GM18505 (cell line): ENCODE data around the gene RAB3B.

Experiments used
- ATAC-seq: cut with Tn5 transposase; IDR thresholded peaks from one replicate; pipeline ENCODE4 v1.9.1; 2021; ENCODE audit not compliant: unreplicated experiment
- POLR2A ChIP-seq: IDR thresholded peaks from 4 replicates; pipeline ENCODE4 v1.6.1; 2011; ENCODE audit warnings: borderline replicate concordance; ENCODE audit not compliant: insufficient read depth, insufficient read length; ENCODE audit errors: extremely low read depth

The RAB3B gene

DNA sequence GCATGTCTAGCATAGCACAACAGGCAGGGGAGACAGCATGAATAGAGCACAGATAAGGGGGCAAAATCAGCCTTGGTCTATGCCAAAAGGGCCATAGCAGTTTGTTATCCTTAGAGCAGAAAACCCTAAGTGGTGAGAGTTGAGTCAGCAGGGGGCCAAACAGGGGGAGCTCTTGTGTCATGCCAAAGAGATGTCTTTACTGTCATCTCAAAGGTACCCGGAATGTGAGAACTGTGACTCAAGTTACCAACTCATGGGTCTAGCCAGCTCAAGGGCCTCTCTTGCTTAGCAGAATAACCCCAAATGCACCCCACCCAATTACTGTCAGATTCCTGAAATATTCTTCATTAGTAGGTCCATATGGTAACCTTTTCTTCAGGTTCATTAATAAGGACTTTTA is 66.0 kb downstream of the RAB3B start:
- no peak for TF ChIP-seq POLR2A
- no peak for ATAC-seq

DNA sequence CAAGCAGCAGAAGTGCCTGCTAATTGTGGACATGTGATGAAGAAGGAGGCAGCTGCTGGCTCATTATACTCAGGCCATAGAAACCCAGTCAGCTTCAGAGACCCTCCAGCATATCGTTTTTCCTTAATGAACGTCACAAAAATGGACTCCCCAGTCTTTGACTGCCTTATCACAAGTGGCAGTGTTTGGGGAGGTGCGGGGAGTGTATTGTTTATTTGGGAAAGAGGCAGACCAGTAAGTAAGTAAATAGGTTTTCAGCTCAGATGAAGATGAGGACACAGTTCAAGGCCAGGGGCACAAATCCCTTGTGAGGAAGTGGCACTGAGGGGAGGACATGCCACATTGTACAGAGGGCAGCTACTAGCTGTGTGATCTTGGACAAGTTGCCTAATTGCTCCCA is 68.5 kb downstream of the RAB3B start:
- ATAC-seq: no peak
- TF ChIP-seq POLR2A: no peak

DNA sequence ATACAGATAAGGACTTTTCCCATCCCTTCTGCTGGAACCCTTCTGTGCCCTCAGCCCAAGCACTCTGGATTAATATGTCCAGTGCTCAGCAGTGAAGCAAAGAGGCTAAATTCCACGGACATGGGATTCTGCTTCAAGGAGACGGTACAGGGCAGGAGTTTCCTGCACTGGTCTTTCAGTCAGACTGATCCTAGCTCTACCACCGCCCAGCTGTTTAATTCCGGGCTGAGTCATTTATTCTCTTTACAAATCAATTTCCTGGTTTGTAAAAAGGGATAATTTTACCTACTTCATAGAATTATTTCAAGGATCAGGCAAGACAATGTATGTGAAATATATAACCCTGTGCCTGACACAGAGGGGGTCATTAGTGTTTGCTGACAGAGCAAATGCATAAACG is 70.4 kb downstream of the RAB3B start:
- TF ChIP-seq POLR2A: no peak
- no peak for ATAC-seq

DNA sequence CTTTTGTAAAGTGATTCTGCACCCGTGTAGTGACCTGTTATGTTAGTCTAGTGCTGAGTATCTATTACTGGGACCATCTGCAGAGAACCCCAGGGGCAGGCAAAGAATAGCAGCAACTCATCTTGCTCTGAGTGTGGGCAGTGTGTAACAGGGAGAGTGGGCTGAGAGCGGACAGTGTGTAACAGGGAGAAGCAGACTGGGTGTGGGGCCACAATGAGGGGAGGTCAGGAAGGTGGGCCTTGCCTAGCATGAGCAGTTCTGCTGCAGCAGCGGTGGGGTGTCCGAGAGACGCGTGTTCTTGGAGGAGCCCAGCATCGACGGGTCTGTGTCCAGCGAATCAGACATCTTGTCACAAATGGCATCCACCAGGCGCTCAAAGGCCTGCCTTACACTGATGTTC is 70.8 kb downstream of the RAB3B start:
- no peak for TF ChIP-seq POLR2A

DNA sequence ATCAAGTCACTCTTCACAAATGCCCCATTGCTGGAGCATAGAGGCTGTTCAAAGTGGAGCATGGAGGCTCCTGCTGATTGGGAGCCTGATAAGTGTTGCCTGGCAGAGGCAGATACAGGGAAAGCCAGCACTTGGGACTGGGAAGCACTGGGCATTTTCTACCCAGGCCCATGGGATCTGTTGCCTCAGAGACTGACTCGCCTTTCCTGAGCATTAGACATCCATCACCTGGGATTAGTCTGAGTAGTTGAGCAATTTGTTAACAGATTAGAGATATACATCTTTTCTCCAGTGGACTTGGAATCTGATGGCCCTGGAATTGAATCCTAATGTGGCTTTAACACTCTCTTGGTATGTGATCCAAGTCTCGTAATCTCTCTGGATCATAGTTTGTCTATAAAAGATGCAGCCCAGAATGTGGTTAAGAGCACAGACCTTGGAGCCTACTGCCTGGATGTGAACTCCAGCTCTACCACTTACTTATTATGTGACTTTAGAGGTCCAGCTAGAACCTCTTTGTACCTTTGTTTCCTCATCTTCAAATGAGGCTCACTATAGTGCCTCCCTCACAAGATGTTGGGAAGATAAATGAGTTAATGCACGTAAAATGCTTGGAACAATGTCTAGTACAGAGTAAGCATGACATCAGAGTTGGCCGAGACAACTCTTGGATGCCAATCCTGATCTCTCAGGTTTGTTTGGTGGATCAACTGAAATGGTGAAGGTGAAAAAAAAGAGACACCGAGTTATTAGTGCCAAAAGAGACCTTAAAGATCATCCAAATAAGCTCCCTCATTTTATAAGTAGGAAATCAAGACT is 73.7 kb downstream of the RAB3B start:
- ATAC-seq: no peak

More for the DNA sequence above, 70.8 kb downstream of the RAB3B start:
- ATAC-seq: no peak

DNA sequence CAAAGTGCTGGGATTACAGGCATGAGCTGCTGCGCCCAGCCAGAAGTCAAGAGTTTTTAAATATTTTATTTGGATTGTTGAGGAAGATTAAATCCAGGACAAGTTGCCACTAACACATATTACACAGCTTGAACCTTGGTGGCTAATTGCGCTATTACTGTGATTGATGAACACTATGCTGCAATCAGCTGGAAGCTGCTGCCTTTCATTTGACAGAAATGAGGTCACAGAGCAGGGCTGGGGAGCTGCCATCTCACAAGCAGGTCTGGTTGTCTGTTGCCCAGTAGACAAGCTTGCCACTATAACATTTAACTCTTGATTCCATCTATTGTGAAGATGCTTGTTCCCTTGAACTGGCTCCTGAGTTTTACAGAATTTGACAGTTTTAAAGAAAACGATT is 74.5 kb downstream of the RAB3B start:
- TF ChIP-seq POLR2A: no peak
- no peak for ATAC-seq

More for the DNA sequence above, 73.7 kb downstream of the RAB3B start:
- no peak for TF ChIP-seq POLR2A

DNA sequence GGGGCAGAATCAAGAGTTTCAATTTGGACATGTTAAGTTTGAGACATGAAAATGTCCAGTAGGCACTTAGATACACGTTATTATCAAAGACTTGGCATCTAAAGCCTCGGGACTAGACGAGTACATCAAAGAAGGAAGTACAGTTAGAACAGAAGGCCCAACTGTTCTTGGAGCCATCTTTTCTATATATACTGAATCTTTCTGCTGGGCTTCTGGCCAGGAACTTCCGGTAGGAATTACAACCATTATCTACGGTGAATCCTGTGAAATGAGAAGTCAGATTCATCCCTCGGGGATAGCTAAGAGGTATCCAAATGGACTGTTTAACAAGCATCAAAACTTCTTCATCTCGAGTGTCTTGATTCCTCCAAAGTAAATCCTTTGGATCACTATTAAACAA is 77.6 kb downstream of the RAB3B start:
- TF ChIP-seq POLR2A: no peak
- no peak for ATAC-seq

DNA sequence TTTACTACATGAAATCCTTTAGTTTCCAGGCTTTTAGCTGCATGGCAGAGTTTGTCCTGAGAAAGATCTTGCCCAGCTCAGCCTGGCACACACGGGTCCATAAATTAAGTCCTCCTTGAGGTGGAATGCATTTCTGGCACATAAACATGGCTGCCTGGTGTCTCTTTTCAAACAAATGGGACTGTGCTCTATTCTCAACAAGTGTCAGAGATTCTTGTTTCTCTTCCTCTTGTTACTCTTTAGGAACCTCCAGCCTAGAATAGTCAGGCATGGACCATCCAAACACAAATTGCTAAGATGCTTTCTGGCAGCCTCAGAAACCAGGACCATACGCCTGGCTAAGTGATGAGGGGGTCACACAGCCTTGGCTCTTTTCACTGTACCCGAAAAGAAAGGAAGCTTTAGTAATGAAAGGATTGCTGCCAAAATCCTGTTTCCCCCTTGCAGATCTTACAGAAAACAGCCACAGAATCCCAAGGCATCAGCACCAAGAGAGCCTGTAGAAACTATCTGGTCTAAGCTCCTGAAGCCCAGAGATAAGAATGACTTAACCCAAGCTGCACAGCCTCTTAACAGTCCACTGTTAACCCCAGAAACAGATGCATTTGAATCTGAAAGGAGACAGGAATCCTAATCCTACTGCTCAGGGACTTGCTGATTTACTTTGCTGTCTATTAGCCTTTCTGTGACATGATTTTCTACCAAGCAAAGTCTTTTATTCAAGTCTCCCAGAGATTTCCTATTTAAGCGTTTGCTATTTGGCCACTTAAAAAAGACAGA is 80.1 kb downstream of the RAB3B start:
- ATAC-seq: no peak
- TF ChIP-seq POLR2A: no peak

DNA sequence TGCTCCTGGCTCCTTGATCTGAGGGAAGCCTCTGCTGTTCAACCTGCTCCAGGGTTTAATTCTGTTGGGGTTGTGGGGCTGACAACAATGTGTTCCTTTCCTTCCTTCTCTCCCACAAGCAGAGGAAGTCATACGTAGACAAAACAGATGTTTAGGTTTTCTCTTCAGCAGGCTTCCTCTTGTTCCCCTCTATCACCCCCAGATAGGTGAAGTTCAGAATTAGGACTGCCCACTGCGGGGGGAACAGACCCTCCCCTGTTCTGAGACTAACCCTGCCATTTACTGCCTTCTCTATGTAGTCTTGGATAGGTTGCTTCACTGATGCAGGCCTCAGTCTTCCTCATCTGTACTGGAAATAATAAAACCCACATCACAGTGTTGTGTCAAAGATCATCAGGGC is 82.0 kb downstream of the RAB3B start:
- no peak for TF ChIP-seq POLR2A
- no peak for ATAC-seq

DNA sequence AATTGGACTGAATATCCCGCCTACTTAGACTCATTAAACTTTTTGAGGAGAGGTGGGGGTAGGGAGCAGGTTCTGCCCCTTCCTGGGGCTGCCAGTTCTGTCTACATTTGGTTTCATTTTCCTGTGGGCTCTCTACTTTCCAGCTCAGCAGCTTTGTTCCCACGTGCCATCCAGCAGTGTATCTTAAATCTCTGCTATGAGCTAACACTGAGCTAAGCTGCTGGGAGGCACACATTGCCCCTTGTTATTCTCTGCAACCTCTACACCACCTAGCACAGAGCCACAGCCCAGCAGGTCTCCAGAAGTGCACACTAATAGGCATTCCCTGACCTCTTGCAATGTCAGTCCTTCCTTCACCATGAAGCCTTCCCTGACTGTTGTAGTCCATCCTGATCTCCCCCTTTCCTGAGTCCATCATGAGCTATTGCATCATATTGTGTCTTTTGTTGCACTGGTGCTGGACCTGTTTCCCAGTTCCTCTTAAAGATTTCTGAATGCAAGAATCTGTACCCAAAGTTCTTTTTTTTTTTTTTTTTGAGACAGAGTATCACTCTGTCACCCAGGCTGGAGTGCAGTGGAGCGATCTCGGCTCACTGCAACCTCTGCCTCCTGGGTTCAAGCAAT is 83.3 kb downstream of the RAB3B start:
- no peak for TF ChIP-seq POLR2A
- ATAC-seq: no peak

DNA sequence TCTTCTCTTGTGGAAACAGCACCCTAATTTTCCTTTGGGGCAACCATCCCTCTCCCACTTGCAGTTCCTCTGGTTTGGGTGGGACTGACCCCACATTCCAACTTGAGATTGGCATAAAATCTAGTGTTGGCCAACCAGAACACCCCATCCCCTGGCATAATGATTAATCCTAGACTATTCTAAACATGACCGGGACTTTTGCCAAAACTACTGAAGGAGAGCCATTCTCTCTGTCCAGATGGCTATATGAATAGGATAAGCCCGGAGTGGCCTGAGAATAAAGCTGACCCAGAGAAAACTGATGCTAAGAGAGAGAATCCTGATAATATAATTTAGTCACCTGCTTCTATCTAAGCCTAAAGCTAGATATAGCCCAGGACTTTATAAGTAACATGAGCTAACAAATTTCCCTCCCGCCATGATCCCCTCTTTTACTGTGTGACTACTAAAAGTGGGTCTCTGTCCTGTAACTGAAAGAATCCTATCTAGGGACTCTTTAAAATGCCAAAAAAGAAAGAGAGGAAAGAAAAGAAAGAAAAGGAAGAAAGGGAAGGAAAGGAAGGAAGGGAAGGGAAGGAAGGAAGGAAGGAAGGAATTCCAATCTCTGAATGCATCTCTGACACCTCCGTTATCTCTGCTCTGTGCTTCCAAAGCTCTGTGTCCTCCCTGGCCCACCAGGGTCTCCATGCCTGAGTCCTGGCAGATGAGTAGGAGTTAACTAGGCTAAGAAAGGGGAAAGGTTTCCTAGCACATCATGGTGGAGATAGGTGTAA is 84.0 kb downstream of the RAB3B start:
- no peak for ATAC-seq
- TF ChIP-seq POLR2A: no peak

DNA sequence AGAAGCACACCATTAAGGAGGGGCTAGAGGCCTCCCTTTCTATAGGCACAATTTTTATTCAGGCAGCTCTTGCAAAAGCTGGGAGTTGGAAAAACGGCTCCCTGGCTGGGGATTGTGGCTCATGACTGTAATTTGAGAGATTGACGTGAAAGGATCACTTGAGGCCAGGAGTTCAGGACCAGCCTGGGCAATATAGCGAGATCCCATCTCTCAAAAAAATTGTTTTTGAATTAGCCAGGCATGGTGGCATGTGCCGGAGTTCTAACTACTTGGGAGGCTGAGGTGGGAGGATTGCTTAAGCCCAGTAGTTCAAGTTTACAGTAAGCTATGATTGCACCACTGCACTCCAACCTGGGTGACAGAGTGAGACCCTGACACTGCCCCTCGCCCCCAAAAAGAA is 88.0 kb downstream of the RAB3B start:
- no peak for ATAC-seq
- no peak for TF ChIP-seq POLR2A

DNA sequence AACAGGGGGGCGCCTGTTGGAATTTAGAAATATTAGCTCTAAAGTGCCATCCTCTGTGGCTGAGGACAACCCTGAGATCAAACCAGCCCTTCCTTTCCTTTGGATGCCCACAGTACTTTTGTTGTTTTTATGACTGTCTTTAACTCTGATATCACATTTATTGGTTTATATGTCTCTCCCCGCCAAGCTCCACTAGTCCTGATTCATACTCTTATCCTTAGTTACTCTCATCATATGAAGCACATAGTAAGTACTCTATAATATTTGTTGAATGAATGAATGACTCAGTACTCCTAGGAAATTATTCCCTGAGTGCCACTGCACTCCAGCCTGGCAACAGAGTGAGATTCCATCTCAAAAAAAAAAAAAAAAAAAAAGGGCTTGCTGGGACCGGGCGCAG is 89.3 kb downstream of the RAB3B start:
- no peak for TF ChIP-seq POLR2A
- ATAC-seq: no peak
